GM21786 (cell line): Measurements from ENCODE around the gene MEIS1.
"Not testable (repeated sequence)": the region's sequence is repeated elsewhere in the genome, so short reads cannot be mapped to it uniquely, and the experiment has no call there.

ENCODE experiments used
- ATAC-seq: cut with Tn5 transposase; IDR thresholded peaks from one replicate; pipeline ENCODE4 v1.9.1; 2021; ENCODE audit not compliant: unreplicated experiment

The MEIS1 gene

GRCh38 chr2:66466433-66466832 is 31.5 kb downstream of the MEIS1 start:
- no peak for ATAC-seq

- no peak for ATAC-seq
Observed at GRCh38 chr2:66467718-66468117, 32.8 kb downstream of the MEIS1 start.

DNA sequence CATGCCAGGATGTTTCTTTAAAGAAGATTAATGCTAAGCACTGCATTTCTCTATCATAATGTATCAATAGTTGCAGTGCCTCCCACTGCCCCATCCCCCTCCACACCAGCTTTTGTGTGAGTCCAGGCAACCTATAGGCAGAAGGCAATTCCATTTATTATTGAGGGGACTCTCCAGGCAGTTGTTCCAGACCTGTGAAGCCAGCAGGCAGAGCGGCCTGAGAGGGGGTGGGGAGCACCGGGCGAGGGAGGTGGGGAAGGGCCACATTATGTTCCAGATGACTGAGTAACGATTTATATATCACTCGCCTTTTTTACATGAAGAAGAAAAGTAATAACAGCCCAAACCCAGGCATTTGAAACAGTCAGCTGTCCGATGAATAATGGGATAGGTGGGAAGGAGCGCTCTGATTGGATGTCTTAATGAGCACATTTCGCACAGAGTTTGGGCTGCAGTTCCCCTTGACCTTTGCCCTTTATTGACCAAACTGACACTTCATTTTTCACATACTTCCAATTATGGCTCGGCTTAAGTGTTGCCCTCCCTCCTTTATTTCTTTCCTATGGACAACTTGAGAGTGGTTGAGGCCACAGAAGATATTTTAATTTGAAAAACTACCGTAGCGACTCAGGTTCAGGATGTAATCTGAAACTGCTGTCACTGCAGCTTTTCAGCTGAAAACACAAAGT is 34.4 kb downstream of the MEIS1 start:
- no peak for ATAC-seq

DNA sequence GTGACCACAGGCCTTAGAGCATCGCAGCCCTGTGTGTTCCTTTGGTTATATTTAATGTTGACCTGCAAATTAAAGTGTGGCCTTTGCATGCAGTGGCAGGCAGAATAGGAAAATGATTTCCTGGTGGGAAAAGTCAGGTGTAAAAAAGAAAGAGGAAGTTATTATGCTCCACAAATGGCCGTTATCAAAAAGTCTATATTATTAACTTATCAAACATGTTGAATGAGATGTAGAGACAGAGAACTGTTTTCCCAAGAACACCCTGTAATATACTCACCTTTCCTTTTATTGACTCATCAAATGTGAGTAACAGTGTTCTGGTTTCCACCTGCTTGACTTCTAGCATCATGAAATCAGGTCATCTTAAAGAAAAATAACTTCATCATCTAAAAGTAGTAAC is 35.3 kb downstream of the MEIS1 start:
- ATAC-seq: no peak

DNA sequence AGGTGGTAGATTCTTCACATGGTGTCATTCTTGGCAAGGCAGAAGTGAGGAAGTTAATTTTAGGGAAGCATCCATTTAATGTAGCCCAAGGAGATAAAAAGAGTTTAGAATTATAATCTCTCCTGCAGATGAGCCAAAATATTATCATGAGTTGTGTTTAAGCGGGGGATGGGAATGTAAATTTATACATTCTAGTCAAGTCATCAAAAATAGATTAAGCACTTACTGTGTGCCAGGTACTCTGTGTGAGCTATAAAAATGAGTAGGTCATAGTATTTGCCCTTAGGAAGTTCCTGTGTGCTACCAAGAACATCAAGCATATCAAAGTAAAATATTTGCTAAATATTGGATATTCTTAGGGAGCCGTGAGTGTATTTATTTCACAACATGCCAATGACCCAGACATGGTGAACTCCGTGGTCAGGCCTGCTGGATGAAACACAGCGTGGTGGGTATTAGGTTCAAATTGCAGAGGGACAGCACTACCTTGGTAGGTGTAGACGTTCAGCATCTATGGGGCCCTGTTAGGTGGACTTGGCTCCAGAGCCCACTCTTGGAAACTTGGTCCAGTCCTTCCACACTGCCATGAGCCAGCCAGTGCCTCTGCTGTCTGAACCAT is 37.4 kb downstream of the MEIS1 start:
- ATAC-seq: no peak

- ATAC-seq: no peak
Observed at GRCh38 chr2:66477135-66477842, 42.4 kb downstream of the MEIS1 start.

DNA sequence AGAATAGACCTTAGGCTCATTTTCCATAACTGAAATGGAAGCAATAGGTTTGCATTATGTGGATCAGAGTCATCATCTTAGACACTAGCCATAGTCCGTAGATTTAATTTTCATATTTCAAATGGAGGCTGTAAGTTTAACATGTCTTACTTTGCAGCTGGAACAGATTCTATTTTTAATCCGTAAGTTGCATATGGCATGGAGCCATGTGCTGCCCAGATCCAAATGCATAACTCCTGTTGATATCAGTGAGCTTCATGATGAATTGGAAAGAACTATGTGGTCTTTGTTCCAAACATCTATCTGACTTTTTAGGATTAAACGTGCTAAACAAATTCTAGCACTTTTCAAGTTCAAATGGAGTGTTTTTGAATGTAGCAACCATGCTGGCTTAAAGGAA is 43.4 kb downstream of the MEIS1 start:
- no peak for ATAC-seq

DNA sequence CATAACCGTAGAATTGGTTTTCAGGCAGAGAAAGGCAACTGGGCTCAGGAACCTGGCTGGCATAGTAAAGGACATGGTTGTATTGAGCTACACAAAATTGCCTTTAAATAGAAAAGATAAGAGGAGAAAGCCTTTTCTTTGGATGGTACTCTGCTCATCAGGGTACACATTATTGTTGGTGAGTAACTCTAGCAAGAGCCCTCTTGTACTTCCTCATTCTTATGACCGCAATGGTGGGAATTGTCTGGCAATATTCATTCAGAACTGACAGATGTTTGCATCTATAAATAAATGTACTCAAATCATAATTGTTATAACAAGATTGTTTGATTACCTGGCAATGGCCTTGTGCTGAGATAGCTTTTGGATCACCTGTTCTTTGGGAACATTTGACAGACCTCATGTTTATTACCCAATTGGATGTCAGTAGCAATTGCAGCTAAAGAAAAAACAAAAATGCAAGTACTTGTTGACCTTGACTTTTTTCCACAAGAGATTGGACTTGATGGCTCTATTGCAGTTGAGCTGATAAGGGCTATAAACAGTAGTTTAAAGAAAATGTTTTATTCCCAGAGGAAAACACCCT is 43.9 kb downstream of the MEIS1 start:
- ATAC-seq: no peak

DNA sequence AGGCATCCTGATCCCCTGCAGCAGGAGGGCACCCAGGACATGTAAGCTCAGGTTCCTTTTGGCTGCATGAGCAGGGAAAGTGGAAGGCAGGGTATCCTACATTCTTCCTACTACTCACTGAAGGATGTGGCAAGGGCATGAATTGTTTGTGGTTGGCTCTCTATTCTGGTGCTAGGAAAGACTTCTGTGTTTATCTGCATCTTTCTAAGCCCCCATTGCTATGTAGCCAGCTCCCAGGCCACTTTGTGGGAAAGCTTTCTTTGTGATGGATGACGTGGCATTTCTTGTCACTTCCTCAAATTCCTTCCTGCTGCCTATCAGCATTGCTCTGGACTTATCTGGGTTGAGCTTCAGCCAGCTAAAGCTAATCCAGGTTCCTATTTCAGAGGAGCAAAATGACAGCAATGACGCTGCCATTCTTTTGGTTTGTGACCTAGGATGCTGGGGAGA is 46.2 kb downstream of the MEIS1 start:
- no peak for ATAC-seq

- not testable (repeated sequence) for ATAC-seq
Observed at GRCh38 chr2:66485252-66485651, 50.3 kb downstream of the MEIS1 start.

- ATAC-seq: no peak
Observed at GRCh38 chr2:66488946-66489345, 54.0 kb downstream of the MEIS1 start.

DNA sequence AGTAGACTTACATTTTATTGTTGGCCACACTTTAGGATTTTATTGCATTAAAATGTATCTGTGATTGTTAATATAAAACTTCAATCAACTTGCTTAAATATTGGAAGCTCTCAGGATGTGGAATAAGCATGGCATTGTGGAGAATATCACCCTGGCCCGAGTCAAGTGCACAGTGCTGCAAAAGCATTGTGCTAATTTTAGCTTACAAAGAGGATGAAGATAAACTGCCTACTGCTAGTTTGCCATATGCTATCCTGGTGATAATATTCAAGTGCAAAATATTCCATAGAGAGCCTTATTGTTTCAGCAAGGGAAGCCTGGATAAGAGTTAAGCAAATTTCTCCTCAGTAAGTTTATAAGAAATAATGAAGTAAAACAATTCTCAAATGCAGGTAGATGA is 54.5 kb downstream of the MEIS1 start:
- ATAC-seq: no peak

DNA sequence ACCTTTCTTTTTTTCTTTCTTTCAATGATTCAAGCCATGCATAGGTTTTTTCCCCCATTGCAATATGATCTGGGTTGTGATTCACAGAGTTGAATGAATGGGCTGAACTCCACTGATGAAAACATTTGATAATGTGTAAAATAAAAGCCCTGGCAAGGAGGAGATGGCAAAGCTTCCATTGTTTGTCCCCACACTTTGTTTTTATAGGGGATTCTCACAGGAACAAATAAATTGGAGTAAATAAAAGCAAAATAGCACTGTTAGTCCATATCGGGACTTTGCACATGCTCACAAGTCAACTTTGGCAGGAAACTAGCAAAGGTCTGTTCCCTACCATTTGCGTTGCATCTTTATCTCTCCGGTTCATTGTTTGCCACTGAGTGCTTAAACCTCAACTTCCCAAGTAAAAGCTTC is 55.7 kb downstream of the MEIS1 start:
- no peak for ATAC-seq

DNA sequence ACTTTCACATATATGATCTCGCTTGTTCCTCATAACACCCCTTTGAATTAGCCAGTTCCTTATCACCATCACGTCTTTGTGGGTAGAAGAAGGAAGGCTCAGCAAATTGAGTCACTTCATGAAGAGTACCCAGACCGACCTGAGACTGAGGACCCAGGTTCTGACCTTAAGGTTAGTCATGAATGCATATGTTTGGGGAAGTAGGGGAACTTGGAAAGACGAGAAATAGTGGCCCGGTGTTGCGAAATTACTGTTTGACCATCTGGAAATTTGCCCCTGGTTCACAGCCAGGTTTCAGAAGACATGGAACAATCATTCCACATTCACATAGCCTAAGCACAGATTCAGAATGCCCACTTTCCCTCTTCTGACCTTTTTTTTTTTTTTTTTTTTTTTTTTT is 59.8 kb downstream of the MEIS1 start:
- no peak for ATAC-seq

GRCh38 chr2:66495788-66496640 is 61.1 kb downstream of the MEIS1 start:
- no peak for ATAC-seq

GRCh38 chr2:66496670-66497420 is 61.9 kb downstream of the MEIS1 start:
- ATAC-seq: no peak

DNA sequence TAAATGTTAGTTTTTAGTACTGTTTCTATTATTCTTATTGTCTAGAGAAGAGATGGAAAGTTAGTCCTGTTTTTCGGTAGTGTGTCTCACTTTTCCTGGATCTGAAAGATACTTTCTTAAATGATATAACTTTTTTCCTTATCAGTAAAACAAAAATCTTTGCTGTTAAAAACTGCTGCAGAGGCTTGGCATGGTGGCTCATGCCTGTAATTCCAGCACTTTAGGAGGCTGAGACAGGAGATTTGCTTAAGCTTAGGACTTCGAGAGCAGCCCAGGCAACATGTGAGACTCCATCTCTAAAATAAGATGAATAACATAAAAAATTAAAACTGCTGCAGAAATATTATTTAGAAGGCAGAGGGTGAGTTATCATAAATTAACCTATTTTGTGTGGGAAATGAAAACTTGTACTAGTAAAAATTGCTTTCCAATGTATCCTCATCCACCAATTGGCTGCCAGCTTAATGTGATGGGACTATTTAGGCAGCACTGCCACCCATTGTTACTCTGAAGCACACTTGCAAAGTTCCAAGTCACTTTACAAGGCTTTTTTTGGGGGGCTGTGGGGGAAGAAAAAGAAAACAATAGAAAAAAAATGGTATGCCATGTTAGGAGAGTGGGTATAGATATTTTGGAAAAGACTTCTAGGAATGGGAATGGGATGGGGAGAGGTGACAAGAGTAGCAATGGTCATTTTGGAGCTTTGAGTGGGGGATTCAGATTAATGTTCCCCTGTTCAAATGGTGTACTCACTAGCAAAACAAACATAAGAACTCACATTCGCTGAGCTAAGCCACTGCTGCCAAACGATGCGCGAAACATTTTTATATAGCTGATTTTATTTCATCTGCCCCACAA is 62.7 kb downstream of the MEIS1 start:
- no peak for ATAC-seq

GRCh38 chr2:66498289-66498975 is 63.5 kb downstream of the MEIS1 start:
- no peak for ATAC-seq

- no peak for ATAC-seq
Observed at GRCh38 chr2:66501267-66501666, 66.3 kb downstream of the MEIS1 start.
